ENCODE results near the gene CORO2B.

- no peak for TF ChIP-seq POLR2A (IDR thresholded peaks at IDR 0.05)
- no peak for TF ChIP-seq CTCF (IDR thresholded peaks at IDR 0.05)
Observed at GRCh38 chr15:68627476-68627875, 48.7 kb downstream of the CORO2B start.
